Femur (tissue), 1 donor: ENCODE data around the gene GPR176.

ENCODE experiments used
- DNase-seq: peaks from one replicate; pipeline ENCODE4 v3.0.0-alpha.2; 2017

GPR176 gene

GRCh38 chr15:39799552-39800011, 120.5 kb downstream of the GPR176 start:
- DNase-seq, result no peak

GRCh38 chr15:39798382-39798781, 121.7 kb downstream of the GPR176 start:
- no peak for DNase-seq

- DNase-seq, result no peak
These were observed 122.7 kb downstream of the GPR176 start for GRCh38 chr15:39797407-39797806.

- DNase-seq, result no peak
These were observed 123.5 kb downstream of the GPR176 start for GRCh38 chr15:39796601-39797000.

GRCh38 chr15:39795486-39795885, 124.6 kb downstream of the GPR176 start:
- no peak for DNase-seq

GRCh38 chr15:39794954-39795353, 125.1 kb downstream of the GPR176 start:
- DNase-seq, result no peak

GRCh38 chr15:39793923-39794322, 126.1 kb downstream of the GPR176 start:
- DNase-seq, result no peak

- DNase-seq, result no peak
These were observed 127.2 kb downstream of the GPR176 start for GRCh38 chr15:39792844-39793335.

GRCh38 chr15:39792025-39792843, 127.8 kb downstream of the GPR176 start:
- no peak for DNase-seq

- DNase-seq, result no peak
These were observed 130.3 kb downstream of the GPR176 start for GRCh38 chr15:39789736-39790135.

- no peak for DNase-seq
These were observed 131.1 kb downstream of the GPR176 start for GRCh38 chr15:39788800-39789565.

- DNase-seq, result no peak
These were observed 132.0 kb downstream of the GPR176 start for GRCh38 chr15:39788108-39788507.

- DNase-seq, result no peak
These were observed 132.6 kb downstream of the GPR176 start for GRCh38 chr15:39787479-39787878.

- no peak for DNase-seq
These were observed 133.5 kb downstream of the GPR176 start for GRCh38 chr15:39786447-39787056.

GRCh38 chr15:39785841-39786240, 134.2 kb downstream of the GPR176 start:
- DNase-seq, result no peak

GRCh38 chr15:39785139-39785538, 134.9 kb downstream of the GPR176 start:
- no peak for DNase-seq

- DNase-seq, result no peak
These were observed 135.4 kb downstream of the GPR176 start for GRCh38 chr15:39784638-39785037.

GRCh38 chr15:39784125-39784524, 135.9 kb downstream of the GPR176 start:
- no peak for DNase-seq

- DNase-seq, result no peak
These were observed 136.7 kb downstream of the GPR176 start for GRCh38 chr15:39783244-39783820.

GRCh38 chr15:39782441-39783138, 137.5 kb downstream of the GPR176 start, which contains the start of gene FSIP1:
Gene FSIP1 (minus strand): TSS chr15:39782841. CDS start chr15:39776524, 6,317 bp downstream.
- peak; percentile 98 for DNase-seq

- no peak for DNase-seq
These were observed 138.1 kb downstream of the GPR176 start for GRCh38 chr15:39781967-39782302.
